Inflammatory macrophage treated with lipopolysaccharide for 1 hour (primary cell): ENCODE measurements around the gene OR52I2.

Experiments
- DNase-seq, 2 donors: peaks; one replicate each; pipeline ENCODE4 v3.0.0-alpha.2; 2020 to 2022

OR52I2 gene

DNA sequence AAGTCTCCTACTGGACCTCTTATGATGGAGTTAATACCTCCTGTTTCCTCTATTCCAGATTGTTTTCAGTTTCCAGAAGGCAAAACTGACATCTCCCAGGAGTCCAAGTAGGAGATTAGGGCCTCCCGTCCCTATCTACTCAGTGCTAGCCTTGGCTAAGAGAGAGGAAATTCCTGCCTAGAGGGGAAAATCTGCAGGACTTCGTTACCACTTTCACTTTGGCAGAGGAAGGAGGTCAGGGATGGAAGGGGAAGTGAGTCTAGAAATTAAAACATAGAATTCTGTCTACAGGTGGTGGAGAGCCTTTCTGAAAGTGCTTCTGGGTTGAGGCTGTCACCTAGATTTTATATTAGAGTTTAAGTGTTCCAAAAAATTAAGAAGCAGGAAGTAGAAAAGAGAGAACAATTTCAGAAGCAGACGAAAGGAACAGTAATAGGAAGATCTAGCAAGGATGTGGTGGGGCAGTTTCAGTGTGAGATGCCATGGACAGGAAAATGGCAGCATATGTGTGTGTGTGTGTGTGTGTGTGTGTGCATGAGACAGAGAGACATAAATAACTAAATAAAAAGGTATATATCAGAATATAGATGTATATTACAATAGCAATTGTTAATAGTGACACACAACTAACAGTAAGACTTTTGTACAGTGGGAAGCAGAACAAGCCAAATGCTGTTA lies 28.9 kb downstream of the OR52I2 start:
- DNase-seq, result peak; percentile 38 to 47

DNA sequence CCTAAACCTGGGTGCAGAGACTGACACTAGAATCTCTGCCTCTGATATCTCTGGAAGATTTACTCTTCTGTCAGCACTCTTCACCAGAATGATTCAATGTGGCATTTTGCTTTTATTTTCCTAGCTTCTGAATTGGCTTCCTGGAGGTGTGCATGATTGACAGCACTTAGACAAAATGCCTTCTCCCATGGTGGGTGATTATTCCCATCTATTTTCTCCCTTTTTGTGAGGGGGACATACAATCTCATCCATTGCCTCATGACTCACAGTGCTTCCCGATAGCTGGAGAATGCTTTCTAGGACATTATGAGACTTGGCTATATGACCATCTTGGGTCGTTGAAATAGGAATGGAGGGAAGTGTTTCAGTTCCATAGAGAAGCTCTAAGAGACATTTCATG lies 30.4 kb downstream of the OR52I2 start:
- no peak for DNase-seq

DNA sequence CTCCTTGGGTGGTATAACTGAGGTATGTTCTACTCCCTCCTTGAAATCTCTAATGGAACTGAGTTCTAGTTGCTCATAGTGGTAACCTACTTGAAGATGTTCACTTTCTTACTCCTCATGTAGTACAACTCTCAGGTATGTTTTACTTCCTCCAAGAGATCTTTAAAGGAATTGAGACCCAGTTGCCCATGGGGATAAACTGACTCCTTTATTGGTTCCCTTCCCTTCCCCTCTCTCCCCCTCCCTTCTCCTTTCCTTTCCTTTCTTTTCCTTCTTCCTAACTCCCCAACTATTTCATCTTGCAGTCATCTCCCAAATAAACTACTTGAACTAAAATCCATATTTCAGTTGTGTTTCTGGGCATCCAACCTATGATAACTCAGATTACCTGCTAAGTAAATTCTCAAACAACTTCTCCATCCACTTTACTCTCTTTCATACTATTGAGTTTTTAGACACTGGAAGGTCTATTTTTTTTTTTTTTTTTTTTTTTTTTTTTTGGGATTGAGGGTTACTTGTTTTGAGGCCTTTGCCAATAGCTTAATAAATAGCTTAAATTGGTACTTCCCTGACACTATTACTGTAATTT lies 34.4 kb downstream of the OR52I2 start:
- no peak for DNase-seq

DNA sequence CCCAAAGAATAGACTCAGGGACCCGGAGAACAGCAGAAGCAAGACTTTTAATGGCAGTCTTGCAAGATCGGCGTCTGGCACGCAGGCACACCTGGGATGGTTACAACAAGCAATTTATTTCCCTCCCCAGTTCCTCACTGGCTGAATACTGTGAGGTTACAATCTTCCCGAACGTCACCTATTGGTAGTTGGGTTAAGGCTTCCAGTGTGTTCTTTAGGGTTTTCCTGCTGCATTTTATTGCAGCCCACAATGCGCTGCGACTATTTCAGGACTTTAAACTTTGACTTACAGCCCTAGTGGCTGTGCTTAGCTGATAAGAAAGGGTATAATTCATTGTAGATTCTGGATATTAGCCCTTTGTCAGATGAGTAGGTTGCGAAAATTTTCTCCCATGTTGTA lies 38.0 kb downstream of the OR52I2 start:
- no peak for DNase-seq

DNA sequence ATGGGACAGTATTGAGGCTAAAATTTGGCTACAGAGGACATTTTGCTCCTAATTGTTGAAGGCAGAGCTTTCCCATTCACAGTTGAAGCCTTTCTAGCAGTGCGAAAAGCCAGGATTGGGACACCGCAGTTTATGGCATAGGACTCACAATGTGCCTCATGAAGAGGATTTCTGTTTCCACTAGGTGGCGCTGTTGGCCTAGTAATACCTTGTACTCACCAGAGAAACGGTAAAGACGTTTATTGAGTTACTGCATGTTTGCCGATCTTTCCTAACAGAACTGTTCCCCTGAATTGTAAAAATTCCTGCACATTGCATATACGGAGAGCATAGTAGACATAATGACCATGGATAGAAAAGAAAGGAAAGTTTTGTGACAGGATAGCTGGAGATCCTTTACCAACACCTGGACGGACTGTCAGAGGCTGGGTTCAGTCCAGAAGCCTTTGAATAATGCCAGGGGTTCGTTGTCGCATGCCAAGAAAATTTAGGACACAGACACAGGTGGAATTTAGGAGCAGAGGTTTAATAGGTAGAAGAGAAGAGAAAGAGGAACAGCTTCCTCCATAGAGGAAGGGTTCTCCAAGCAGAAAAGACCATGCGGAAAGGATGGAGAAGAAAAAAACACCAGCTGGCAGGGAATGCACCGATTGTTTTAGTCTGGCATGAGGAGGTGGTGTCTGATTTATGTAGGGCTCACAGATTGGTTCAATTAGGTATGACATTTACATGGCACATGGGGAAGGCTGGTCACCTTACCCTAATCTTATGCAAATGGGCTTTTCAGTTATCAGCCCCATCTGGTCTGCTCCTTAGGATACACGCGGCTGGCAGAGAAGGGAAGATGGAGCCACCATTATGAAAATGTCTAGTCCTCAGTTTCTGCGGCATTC lies 44.9 kb downstream of the OR52I2 start:
- DNase-seq, result peak; percentile 33 to 77

DNA sequence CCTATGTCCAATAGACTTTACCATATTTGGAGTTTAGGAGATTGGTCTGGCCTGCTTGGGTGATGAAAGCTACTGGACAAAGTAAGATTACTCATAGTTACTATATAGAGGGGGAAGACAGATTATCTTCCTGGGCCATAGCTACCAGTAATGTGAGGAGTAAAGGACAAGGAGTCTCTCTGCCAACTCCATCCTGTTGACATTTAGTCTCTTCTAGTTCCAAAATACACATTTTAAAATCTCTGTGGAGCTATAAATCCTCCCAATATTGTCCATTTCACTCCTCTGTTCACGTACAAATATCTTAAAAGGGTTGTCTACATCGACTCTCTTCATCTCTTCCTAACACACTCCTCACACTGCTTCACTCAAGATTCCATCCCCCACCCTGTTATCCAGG lies 54.6 kb downstream of the OR52I2 start:
- DNase-seq, result no peak

DNA sequence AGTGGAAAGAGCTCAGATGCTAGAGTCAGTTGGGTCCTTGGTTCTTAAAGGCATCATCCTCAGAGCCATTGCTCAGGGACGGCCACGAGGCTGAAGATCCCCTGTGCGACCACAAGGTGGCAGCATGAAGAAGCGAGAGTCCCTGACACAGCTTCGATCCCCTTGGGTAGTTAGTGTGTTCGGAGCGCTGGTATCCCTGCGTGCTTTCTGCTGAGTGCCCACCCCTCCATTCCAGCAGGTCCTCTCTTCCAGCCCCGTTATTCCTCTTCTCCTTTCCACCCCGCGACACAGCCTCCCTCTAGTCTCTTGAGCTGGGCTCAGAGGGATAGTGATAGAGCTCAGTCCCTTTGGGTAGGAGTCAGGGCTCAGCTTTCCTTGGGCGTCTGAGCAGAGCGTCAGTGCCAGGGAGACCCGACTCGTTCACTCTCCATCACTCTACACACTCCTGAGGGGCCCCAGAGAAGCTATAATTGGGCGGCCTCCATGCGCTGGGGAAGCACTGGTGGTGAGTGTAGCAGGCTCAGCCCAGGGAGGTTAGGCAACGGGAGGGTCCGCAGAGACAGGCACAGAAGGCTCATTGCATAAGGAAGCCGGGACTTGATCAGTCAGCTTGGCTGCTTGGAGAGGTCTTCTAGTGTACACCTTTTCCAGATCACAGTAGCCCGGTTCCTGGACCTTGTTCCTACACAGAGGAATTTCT lies 55.6 kb downstream of the OR52I2 start, which contains the start of gene OR51D1:
OR51D1 (plus strand) TSS at position 516 of the 700 bp plus-strand sequence. CDS start 2,314 bp downstream, outside the sequence.
- peak; percentile 25 to 73 for DNase-seq

DNA sequence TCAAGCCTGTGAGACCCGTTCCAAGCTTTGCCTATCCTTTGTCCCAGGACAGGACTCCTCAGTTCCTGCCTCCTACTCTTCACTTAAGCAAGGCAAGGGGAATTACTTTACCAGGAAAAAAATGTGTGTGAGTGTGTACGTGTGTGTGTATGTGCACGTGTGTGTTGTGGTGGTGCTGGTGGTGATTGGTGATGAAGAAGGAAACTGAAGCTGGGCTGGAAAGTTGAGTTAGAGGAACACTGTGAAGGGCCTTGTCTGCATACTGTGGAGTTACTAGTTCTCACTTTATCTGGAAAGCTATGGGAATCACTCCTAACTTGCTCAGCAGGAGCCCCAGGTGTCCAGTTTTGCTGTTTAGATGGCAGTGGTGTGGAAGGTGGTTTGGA lies 56.1 kb downstream of the OR52I2 start:
- no peak for DNase-seq

DNA sequence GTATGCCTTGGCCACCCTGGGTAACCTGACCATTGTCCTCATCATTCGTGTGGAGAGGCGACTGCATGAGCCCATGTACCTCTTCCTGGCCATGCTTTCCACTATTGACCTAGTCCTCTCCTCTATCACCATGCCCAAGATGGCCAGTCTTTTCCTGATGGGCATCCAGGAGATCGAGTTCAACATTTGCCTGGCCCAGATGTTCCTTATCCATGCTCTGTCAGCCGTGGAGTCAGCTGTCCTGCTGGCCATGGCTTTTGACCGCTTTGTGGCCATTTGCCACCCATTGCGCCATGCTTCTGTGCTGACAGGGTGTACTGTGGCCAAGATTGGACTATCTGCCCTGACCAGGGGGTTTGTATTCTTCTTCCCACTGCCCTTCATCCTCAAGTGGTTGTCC lies 58.4 kb downstream of the OR52I2 start:
- no peak for DNase-seq

DNA sequence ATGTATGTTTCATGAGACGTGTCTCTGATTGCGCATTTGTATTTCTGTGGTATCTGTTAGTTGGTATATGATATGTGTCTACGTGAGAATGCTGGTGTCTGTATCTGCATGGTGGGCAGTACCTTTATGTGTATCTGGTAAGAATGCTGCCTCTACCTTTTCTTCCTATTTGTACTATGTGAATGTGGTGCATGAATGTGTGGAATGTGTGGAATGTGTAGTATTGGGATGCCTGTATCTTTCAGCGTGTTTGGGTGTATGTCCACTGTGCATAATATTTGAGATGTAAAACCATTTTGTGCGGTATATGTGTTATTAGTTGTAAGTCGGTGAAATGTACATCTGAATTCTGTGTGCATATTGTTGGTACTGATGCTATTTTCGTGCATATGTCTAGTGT lies 60.0 kb downstream of the OR52I2 start:
- DNase-seq, result no peak

DNA sequence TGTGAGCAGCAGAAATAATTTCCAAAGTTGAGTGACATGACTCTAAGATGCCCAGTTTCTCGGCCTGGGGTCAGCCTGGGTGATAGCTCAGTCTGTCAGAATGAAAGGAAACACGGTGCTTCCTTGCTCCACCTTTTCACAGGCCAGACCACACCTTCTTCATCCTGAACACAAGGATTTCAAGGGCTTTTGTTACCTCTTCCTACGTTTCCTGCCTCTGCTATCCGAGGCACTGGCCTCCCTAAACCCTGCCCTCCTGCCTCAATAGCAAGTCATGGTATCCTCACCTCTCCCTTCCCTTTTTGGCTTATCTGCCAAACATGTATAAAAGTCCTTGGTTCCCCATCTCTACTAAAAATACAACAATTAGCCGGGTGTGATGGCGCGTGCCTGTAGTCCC lies 60.5 kb downstream of the OR52I2 start:
- no peak for DNase-seq
